Stimulated activated naive CD4-positive, alpha-beta T cell treated with Interleukin-2 at 50 U/mL for 16 hours (primary cell): ENCODE measurements around the gene TNS1.

Experiments
- DNase-seq: peaks from one replicate; lab custom pipeline; 2025; lab: John Stamatoyannopoulos, UW

The TNS1 gene

GRCh38 chr2:217912098-217913024 is 90.4 kb downstream of the TNS1 start:
- no peak for DNase-seq

DNA sequence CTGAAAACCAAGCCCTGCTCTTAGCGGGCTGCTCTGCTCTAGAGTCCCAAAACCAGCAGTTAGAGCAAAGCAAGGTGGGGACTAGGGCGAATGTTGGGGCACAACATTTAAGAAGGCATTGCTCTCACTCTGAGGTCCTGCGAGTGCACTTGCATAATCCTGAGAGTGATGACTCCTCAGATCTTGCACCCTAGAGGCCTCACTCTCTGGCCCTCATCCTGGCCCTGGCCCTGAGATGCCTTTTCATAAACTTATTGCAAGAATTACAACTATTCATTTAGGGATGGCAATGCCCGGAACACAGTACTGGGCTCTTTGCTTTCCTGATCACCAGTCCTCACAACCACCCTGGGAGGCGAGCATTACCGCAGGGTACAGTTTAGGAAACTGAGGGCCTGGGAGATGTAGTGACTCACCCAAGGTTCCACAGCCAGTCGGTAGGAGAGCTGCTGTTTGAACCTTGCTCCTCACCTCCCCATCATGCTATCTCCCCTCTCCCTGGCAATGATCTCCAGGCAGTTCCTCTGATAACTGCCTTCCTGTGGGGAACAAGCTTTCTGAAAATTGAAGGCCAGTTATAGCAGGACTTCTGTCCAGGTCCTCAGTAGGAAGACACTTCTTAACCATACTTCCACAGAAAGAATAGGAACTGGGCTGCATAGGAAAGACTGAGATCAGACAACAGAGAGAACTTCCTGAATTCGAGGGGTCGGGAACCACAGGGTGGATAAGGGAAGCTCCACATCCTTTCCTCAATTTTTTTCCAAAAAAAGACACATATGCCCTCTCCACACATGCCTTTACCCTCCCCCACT is 91.3 kb downstream of the TNS1 start:
- no peak for DNase-seq

- no peak for DNase-seq
Measured at GRCh38 chr2:217910875-217911212, 92.0 kb downstream of the TNS1 start.

DNA sequence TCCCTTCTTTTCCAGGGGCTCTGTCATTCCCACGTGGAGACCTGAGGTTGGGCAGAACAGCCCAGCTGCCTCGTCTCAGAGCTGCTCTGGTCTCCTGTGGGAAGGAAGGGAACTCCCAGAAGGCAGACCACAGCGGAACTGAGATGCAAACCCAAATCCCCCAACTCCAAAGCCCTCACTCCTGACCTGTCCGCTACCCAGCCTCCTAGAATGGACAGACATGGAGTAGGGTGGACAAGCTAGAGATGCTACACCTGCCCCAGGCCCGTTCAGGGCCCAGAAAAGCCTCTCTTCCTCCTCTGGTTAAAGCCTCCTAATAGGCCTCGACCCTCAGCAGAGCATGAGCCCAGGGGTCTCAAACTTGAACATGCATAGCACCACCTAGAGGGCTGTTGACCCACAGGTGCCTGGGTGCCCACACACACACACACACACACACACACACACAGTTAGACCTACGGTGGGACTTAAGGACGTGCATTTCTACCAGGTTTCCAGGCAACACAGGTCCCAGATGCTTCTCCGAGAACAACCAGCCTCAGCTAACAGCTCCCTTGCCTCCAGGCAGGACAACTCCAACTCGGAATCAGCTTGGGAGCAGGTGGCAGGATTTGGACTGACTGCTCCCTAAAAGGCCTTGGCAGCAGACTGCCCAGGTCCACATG is 93.5 kb downstream of the TNS1 start:
- DNase-seq = no peak

GRCh38 chr2:217908544-217908943 is 94.3 kb downstream of the TNS1 start:
- no peak for DNase-seq

DNA sequence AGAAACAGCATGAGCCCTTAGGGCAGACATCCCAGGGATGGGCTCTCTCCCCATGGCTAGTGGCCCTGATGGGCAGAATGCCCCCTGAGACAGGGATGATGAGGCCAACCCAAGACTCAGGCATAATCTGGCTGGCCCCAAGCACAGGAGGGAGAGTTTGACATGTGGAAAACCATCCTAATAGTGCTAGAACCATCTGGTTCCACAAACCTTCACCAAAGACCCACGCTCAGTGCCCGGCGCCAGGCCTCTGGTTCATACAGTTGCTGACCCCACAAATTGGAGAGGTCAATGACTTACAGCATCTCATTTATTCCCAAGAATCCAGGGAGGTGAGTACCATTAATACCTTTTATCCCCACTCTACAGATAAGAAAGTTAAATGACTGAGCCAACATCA is 95.5 kb downstream of the TNS1 start:
- no peak for DNase-seq

- DNase-seq = no peak
Measured at GRCh38 chr2:217906798-217907197, 96.0 kb downstream of the TNS1 start.

DNA sequence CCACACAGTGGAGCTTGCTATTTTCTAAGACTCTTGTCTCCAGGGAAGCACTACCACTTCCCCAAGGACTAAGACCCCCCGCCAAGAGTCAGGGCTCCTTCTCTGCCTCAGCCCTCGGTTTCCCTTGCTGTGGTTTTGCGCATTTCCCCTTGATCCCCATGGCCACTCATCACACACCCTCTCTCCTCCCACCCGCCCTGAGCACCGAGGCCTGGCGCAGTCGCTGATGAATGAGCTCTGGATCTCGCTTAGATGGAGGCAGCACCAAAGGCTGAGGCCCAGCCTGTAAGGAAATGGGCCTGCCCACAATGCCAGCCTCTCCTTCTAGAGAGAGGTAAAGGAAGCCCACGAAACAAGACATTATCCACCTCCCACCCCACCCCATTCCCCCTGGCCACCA is 96.9 kb downstream of the TNS1 start:
- DNase-seq = no peak

GRCh38 chr2:217905395-217905794 is 97.4 kb downstream of the TNS1 start:
- DNase-seq = no peak

DNA sequence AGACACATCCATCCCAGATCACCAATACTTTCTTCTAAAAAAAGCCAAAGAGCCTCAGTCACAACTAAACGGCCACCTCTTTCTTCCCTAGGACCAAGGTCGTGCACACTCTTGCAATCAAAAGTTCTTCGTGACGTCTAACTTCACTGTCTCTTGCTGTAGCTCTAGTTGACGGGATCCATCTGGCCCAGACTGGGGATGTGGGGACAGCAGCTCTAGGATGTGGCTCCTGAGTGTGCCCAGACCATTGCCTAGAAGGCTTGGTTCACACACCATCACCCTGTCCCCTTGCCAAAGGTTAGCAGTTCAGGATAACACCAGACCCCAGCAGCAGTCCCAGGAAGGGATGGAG is 98.2 kb downstream of the TNS1 start:
- no peak for DNase-seq

- DNase-seq = no peak
Measured at GRCh38 chr2:217903859-217904613, 98.8 kb downstream of the TNS1 start.

DNA sequence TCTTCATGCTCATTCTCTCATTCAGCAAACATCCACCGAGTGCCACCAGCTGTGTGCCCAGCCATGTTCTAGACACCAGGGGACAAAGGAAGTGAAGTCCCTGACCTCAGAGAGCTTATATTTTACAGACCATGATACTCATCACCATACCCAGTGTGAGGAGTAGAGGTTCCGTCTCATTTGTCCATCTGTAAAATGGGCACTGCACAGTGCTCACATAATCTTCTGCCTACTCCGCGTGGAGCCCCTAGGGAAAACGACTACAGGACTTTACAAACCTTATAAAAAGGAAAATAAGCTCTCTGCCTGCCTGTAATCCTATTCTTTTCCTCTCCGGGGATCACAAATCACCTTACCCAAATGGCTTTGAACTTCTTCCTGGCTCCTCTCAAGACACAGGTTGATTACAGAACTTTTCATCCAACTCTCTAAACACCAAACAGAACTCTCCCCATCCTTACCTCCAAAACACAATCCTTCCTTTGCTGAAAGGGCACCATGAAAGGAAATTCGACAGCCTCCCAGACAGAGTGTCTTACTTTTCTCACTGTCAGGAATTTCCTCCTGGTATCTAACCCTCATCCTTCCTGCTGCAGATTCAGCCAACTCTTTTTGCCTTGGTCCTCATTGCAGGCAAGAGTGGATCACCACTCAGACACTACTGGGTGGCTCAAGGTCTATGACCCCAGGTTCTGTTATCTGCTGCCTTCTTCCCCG is 99.5 kb downstream of the TNS1 start:
- DNase-seq = no peak

- no peak for DNase-seq
Measured at GRCh38 chr2:217902379-217903141, 100.2 kb downstream of the TNS1 start.

DNA sequence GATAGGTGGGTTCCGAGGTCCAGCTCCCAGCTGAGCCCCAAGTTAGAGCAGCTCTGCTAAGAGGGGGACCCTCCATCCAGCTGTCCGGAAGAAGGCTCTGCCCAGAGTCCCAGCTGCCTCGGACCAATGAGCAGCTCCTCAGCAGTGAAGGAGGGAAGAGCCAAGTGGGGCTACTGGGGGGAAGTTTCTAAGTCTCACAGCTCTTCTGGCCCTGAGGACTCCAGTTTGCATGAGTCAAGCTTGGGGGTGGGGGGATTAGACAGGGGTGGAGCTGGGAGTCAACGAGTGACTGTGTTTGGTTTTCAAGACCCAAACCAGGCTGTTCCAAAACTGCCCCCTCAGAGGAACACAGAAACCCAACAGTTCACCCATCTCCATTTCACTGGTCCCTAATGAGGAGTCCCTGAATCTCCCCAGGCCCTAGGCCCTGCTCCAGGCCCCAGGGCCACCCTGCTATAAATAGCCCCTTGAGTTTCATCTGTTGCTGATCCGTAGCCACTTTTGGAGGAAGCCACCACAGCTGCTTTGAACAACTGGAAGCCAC is 100.9 kb downstream of the TNS1 start:
- DNase-seq = no peak

DNA sequence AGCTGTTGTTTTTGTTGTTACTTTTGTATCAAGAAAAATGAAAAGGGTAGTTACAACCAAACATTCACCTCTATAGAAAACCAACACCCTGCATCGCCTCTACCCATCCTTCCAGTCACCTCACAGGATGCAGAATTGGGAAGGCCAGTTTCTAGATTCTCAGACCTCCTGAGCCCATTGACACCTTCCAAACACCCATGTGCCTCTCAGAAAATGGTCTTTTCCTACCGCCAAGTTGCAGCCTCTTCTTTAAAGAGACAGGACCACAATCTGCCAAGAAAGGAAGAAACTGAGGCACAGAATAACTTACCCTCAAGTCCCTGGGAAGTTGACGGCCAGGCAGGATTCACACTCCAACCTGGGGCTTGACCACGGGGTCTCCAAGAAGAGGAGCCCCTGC is 101.4 kb downstream of the TNS1 start:
- no peak for DNase-seq

GRCh38 chr2:217900780-217901360 is 101.9 kb downstream of the TNS1 start:
- no peak for DNase-seq

GRCh38 chr2:217900010-217900779 is 102.6 kb downstream of the TNS1 start:
- no peak for DNase-seq

DNA sequence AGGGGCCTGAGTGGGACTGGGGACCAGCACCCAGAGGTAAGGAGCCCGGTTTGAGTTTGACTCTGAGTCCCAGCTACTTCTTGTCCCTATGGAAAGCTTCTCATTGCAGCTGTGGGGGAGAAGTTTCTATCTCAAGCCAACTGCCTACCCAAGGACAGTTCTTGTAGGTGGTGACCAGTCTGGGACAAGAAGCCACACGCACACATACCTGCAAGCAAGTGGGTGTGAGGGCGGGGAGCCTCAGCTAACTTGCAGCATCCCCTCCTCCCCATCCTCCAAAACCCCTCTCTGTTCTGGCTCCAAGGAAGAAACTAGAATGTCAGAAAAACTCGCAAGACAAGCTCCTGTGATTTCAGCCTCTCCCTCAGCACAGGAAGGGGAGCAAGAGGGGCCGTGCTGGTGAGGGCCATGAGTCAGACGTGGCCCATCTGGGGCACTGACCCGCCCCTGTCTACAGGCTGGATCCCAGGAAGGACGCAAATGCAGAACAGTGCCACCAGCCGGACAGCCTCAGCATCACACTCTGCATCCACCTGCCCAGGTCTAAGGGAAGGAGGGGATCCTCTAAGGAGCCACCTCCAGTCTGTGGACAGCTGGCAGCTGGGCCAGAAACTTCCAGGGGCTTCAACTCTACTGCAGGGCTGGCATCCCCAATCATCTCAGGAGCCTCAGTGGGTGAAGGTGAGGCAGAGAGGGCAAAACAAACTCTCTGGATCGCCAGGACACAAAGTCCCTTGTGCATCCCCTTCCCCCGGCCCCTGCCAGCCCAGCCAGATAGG is 103.4 kb downstream of the TNS1 start:
- DNase-seq = no peak
